Endothelial cell (in vitro differentiated cells): ENCODE data around the gene BARHL2. TPM values are rescaled to one million over a fixed set of nuclear protein-coding genes. Genes with fewer than 3 reads are reported as not detected.

Source experiments
- DNase-seq: peaks from one replicate; pipeline ENCODE4 v3.0.0; 2021; ENCODE audit warnings: low spot score
- H3K27ac Mint-ChIP-seq: one replicate; pipeline ENCODE4 v1.8.0; 2021; ENCODE audit warnings: mixed read lengths, inconsistent platforms; ENCODE audit not compliant: unreplicated experiment
- H3K27me3 Mint-ChIP-seq: one replicate; pipeline ENCODE4 v1.8.0; 2021; ENCODE audit warnings: mild to moderate bottlenecking, moderate library complexity, mixed read lengths, inconsistent platforms; ENCODE audit not compliant: unreplicated experiment
- H3K36me3 Mint-ChIP-seq: one replicate; pipeline ENCODE4 v1.8.0; 2021; ENCODE audit warnings: mild to moderate bottlenecking, low read depth, mixed read lengths, inconsistent platforms; ENCODE audit not compliant: unreplicated experiment
- H3K4me1 Mint-ChIP-seq: one replicate; pipeline ENCODE4 v1.8.0; 2021; ENCODE audit warnings: mild to moderate bottlenecking, mixed read lengths, inconsistent platforms; ENCODE audit not compliant: unreplicated experiment
- H3K4me3 Mint-ChIP-seq: one replicate; pipeline ENCODE4 v1.8.0; 2021; ENCODE audit warnings: mild to moderate bottlenecking, mixed read lengths, inconsistent platforms; ENCODE audit not compliant: unreplicated experiment
- H3K9me3 Mint-ChIP-seq: one replicate; pipeline ENCODE4 v1.8.0; 2021; ENCODE audit warnings: mixed read lengths, inconsistent platforms; ENCODE audit not compliant: unreplicated experiment
- total RNA-seq: library from RNA; stranded (reverse); fragmentation: NEBNext Ultra II Directional; extraction: Animal tissue kit (Norgen Biotek cat#: 25700); gene quantifications from one replicate; pipeline ENCODE4 v1.2.1, GENCODE V29; 2021; ENCODE audit not compliant: unreplicated experiment
- TF ChIP-seq, protein P1 (sequence below): fragments of 200-600 bp; sonication (generic); IDR thresholded peaks from one replicate; pipeline ENCODE4 v1.5.0; 2021; ENCODE audit warnings: antibody characterized with exemption; ENCODE audit not compliant: unreplicated experiment

Gene BARHL2
- total RNA-seq, 1 donor from 2014 or later: not detected

GRCh38 chr1:90728502-90729287 is 11.6 kb upstream of the BARHL2 start:
- Mint-ChIP-seq H3K27ac (no peak overlapping the region), H3K4me3 (peak overlapping the region; percentile 10), H3K27me3 (peaks cover 37% of the 10 kb centered on the region), H3K9me3 (no peaks in the 10 kb centered on the region), H3K36me3 (peaks cover 6% of the 10 kb centered on the region), H3K4me1 (peaks cover 30% of the 10 kb centered on the region)
- no peak for DNase-seq
- TF ChIP-seq, protein P1, sequence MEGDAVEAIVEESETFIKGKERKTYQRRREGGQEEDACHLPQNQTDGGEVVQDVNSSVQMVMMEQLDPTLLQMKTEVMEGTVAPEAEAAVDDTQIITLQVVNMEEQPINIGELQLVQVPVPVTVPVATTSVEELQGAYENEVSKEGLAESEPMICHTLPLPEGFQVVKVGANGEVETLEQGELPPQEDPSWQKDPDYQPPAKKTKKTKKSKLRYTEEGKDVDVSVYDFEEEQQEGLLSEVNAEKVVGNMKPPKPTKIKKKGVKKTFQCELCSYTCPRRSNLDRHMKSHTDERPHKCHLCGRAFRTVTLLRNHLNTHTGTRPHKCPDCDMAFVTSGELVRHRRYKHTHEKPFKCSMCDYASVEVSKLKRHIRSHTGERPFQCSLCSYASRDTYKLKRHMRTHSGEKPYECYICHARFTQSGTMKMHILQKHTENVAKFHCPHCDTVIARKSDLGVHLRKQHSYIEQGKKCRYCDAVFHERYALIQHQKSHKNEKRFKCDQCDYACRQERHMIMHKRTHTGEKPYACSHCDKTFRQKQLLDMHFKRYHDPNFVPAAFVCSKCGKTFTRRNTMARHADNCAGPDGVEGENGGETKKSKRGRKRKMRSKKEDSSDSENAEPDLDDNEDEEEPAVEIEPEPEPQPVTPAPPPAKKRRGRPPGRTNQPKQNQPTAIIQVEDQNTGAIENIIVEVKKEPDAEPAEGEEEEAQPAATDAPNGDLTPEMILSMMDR: no peak

GRCh38 chr1:90727917-90728501 is 10.9 kb upstream of the BARHL2 start:
- Mint-ChIP-seq H3K9me3 (no peaks in the 10 kb centered on the region), H3K4me1 (peaks cover 30% of the 10 kb centered on the region), H3K36me3 (peaks cover 6% of the 10 kb centered on the region), H3K27ac (no peak overlapping the region), H3K4me3 (no peak overlapping the region), H3K27me3 (peaks cover 38% of the 10 kb centered on the region)
- DNase-seq: no peak
- TF ChIP-seq, protein P1: no peak

GRCh38 chr1:90726986-90727480 is 9.9 kb upstream of the BARHL2 start:
- Mint-ChIP-seq H3K27me3 (peaks cover 38% of the 10 kb centered on the region), H3K4me3 (peak overlapping the region; percentile 89), H3K9me3 (no peaks in the 10 kb centered on the region), H3K27ac (no peak overlapping the region), H3K4me1 (peaks cover 30% of the 10 kb centered on the region), H3K36me3 (peaks cover 6% of the 10 kb centered on the region)
- DNase-seq: peak; percentile 31
- TF ChIP-seq, protein P1: no peak

GRCh38 chr1:90726425-90726985 is 9.4 kb upstream of the BARHL2 start:
- Mint-ChIP-seq H3K4me1 (peaks cover 33% of the 10 kb centered on the region), H3K4me3 (peak overlapping the region; percentile 89), H3K27ac (no peak overlapping the region), H3K9me3 (no peaks in the 10 kb centered on the region), H3K36me3 (peaks cover 6% of the 10 kb centered on the region), H3K27me3 (peaks cover 38% of the 10 kb centered on the region)
- no peak for DNase-seq
- TF ChIP-seq, protein P1: no peak
